Endothelial cell of umbilical vein (primary cell): Measurements from ENCODE around the gene PPM1L. TPM values are rescaled to one million over a fixed set of nuclear protein-coding genes. Genes with fewer than 3 reads are reported as not detected.

Experiments
- BruUV-seq: library from RNA; stranded (reverse); fragments of 400-500 nt; replicated peaks from 2 replicates; lab custom pipeline; 2021; lab: Mats Ljungman, UMichigan
- CTCF ChIA-PET: fragments of 300-600, 350-600 bp; sonication (Branson Sonifier 250); formaldehyde crosslinking; loops from one replicate; lab custom pipeline; 2021; ENCODE audit warnings: antibody characterized with exemption, inconsistent platforms; lab: Charles Lee
- POLR2A ChIA-PET: fragments of 300-600, 350-600 bp; sonication (Branson Sonifier 250); formaldehyde crosslinking; loops from one replicate; lab custom pipeline; 2021; ENCODE audit warnings: antibody characterized with exemption, inconsistent platforms; lab: Charles Lee
- DNase-seq: peaks from one replicate; pipeline ENCODE4 v3.0.0-alpha.2; 2011; ENCODE audit warnings: low read depth, low spot score
- FAIRE-seq: peaks from 2 replicates; lab custom pipeline; 2011; peaks lifted over from hg19 to GRCh38; lab: Jason Lieb, UNC
- H2AFZ ChIP-seq: 2 replicates; pipeline ENCODE4 v1.6.0; 2012; ENCODE audit warnings: low read depth, low read length, control low read depth, inconsistent platforms
- H3K27ac ChIP-seq: 2 replicates; pipeline ENCODE4 v1.5.1; 2011; ENCODE audit warnings: low read depth, mild to moderate bottlenecking, control low read depth, low read length, moderate library complexity; ENCODE audit not compliant: insufficient read depth
- H3K27me3 ChIP-seq, 2 experiments: 2 replicates each; pipeline versions ENCODE4 v1.6.0 to v1.6.1; 2011; ENCODE audit warnings: low read length in 2 of 2, mixed read lengths in 1 of 2; ENCODE audit not compliant: control insufficient read depth in 2 of 2, insufficient read depth in 2 of 2
- H3K36me3 ChIP-seq, 2 experiments: 2 replicates in 1 of 2; 3 replicates in 1 of 2; pipeline ENCODE4 v1.5.1; 2011; ENCODE audit warnings: low read length in 2 of 2, mild to moderate bottlenecking in 1 of 2, moderate library complexity in 1 of 2; ENCODE audit not compliant: control insufficient read depth in 2 of 2, insufficient read depth in 2 of 2; ENCODE audit errors: extremely low read depth in 1 of 2
- H3K4me1 ChIP-seq: 3 replicates; pipeline ENCODE4 v1.5.1; 2011; ENCODE audit warnings: mild to moderate bottlenecking, low read length; ENCODE audit not compliant: control insufficient read depth, insufficient read depth; ENCODE audit errors: extremely low read depth
- H3K4me2 ChIP-seq: 2 replicates; pipeline ENCODE4 v1.6.1; 2011; ENCODE audit warnings: low read length, control low read depth, mixed read lengths; ENCODE audit not compliant: insufficient read depth
- H3K4me3 ChIP-seq, 3 experiments: fragments of 200-600 bp in 1 of 3; sonication (generic), shearing (Covaris generic) in 1 of 3; replicated peaks in 1 of 3; 2 replicates each; pipeline ENCODE4 v1.5.1; 2011 to 2016; ENCODE audit warnings: control low read depth in 3 of 3, low read length in 3 of 3, mild to moderate bottlenecking in 2 of 3, inconsistent platforms in 1 of 3, low read depth in 1 of 3, moderate library complexity in 1 of 3; ENCODE audit not compliant: insufficient read depth in 1 of 3
- H3K79me2 ChIP-seq: 2 replicates; pipeline ENCODE4 v1.6.0; 2012; ENCODE audit warnings: low read length, inconsistent platforms; ENCODE audit not compliant: control insufficient read depth, insufficient read depth
- H3K9ac ChIP-seq: replicated peaks from 2 replicates; pipeline ENCODE3; 2011; ENCODE audit warnings: low read length, control low read depth; ENCODE audit not compliant: insufficient read depth; ENCODE audit errors: extremely low read depth
- H3K9me1 ChIP-seq: replicated peaks from 3 replicates; pipeline ENCODE4 v1.6.0; 2011; ENCODE audit warnings: mild to moderate bottlenecking, low read length; ENCODE audit not compliant: control insufficient read depth, insufficient read depth; ENCODE audit errors: extremely low read depth
- H3K9me3 ChIP-seq: replicated peaks from 2 replicates; pipeline ENCODE4 v1.5.1; 2012; ENCODE audit warnings: low read length, inconsistent platforms; ENCODE audit not compliant: control insufficient read depth, insufficient read depth
- H4K20me1 ChIP-seq: replicated peaks from 2 replicates; pipeline ENCODE3; 2011; ENCODE audit warnings: mild to moderate bottlenecking, low read length; ENCODE audit not compliant: control insufficient read depth, insufficient read depth; ENCODE audit errors: extremely low read depth
- CTCF ChIP-seq, 2 donors: IDR thresholded peaks; 1 replicate in 1 of 2; 2 replicates in 1 of 2; pipeline ENCODE4 v1.5.1; 2011; ENCODE audit warnings: low read length in 2 of 2, mild to moderate bottlenecking in 2 of 2, moderate library complexity in 2 of 2, control low read depth in 1 of 2, inconsistent platforms in 1 of 2, low read depth in 1 of 2; ENCODE audit not compliant: insufficient read depth in 1 of 2; ENCODE audit errors: extremely low read depth in 1 of 2
- EZH2 ChIP-seq: IDR thresholded peaks from 2 replicates; pipeline ENCODE4 v1.6.1; 2012; ENCODE audit warnings: borderline replicate concordance, low read depth, mild to moderate bottlenecking, moderate library complexity, low read length, inconsistent platforms; ENCODE audit not compliant: severe bottlenecking
- FOS ChIP-seq: IDR thresholded peaks from 2 replicates; pipeline ENCODE4 v1.6.1; 2011; ENCODE audit warnings: mild to moderate bottlenecking, low read length, moderate library complexity, borderline replicate concordance; ENCODE audit not compliant: insufficient read depth
- GATA2 ChIP-seq: IDR thresholded peaks from 2 replicates; pipeline ENCODE4 v1.7.0; 2011; ENCODE audit warnings: low read depth, mild to moderate bottlenecking, moderate library complexity, mixed read lengths, low read length; ENCODE audit not compliant: insufficient read length, insufficient read depth
- MAX ChIP-seq: IDR thresholded peaks from 2 replicates; pipeline ENCODE4 v1.6.1; 2011; ENCODE audit not compliant: insufficient read depth, insufficient read length
- MYC ChIP-seq: IDR thresholded peaks from one replicate; pipeline ENCODE4 v1.6.1; 2011; ENCODE audit warnings: mild to moderate bottlenecking, low read depth, low read length
- POLR2AphosphoS5 ChIP-seq: IDR thresholded peaks from 2 replicates; pipeline ENCODE4 v1.6.1; 2012; ENCODE audit warnings: low read depth, mild to moderate bottlenecking, control low read depth, low read length, moderate library complexity; ENCODE audit not compliant: insufficient read depth
- dilution Hi-C: fragments of 300-500 bp; cut with MboI; formaldehyde crosslinking; loops from one replicate; pipeline ENCODE4 v1.15.0; 2019; ENCODE audit warnings: low sequenced_read_pairs; ENCODE audit not compliant: extremely low pct_ligation_motif_present
- intact Hi-C: fragments of 100-400 bp; cut with micrococcal nuclease; formaldehyde crosslinking; loops from one replicate; pipeline ENCODE4 v1.10.0; 2022
- polyA plus RNA-seq, 4 experiments: library from polyadenylated mRNA; depleted of rRNA in 3 of 4; stranded (reverse) in 3 of 4; unstranded in 1 of 4; fragments of >200 nt; gene quantifications; 2 replicates each; pipeline versions ENCODE4 v1.2.1 to v1.2.3, GENCODE V29; 2011 to 2012; ENCODE audit warnings: missing spikeins in 1 of 4
- total RNA-seq: library from RNA; stranded (reverse); gene quantifications from 2 replicates; pipeline ENCODE4 v1.2.3, GENCODE V29; 2021

The PPM1L gene
- total and polyA plus RNA-seq, 2 donors (not counting 3 experiments of a cell fraction or from before 2014, with no cell fraction given), result 0.63 to 2.9 TPM

- no TSS peak for BruUV-seq
- H2AFZ ChIP-seq, result peak overlapping the region; percentile 82
- ChIA-PET POLR2A (interaction anchor here (0.5 to 2.0 kb wide), 6 partner anchors 12 to 661 kb away, joined by 3 to 11 read pairs (median 3); partner anchors contain the start of gene NMD3), CTCF (interaction anchor here (0.8 to 2.4 kb wide), 15 partner anchors 8 to 353 kb away, joined by 3 to 18 read pairs (median 4); partner anchors contain the start of genes B3GALNT1 and NMD3)
- intact Hi-C loops, result loop anchor here (1.0 to 2.0 kb wide), 3 partner anchors 14 to 35 kb away; partner anchors contain the start of gene B3GALNT1
- peak overlapping the region; percentile 70 for H3K27ac ChIP-seq
- no peaks in the 10 kb centered on the region for H3K27me3 ChIP-seq
- peak overlapping the region; percentile 48 for H3K9ac ChIP-seq
- no peaks in the 10 kb centered on the region for H3K9me1 ChIP-seq
- no peaks in the 10 kb centered on the region for H3K36me3 ChIP-seq
- H3K4me2 ChIP-seq, result peak overlapping the region; percentile 37
- DNase-seq (no peak), FAIRE-seq (no peak)
- dilution Hi-C loops, result no loop called here
- H4K20me1 ChIP-seq, result no peaks in the 10 kb centered on the region
- no peak overlapping the region for H3K4me3 ChIP-seq
- no peaks in the 10 kb centered on the region for H3K79me2 ChIP-seq
- peaks cover 29% of the 10 kb centered on the region for H3K4me1 ChIP-seq
- no peak for TF ChIP-seq FOS
- no peak for TF ChIP-seq GATA2
- no peak for TF ChIP-seq MAX
- no peak for TF ChIP-seq CTCF (IDR thresholded peaks at IDR 0.05; ENCODE audit: extremely low read depth in 1 of 2, insufficient read depth in 1 of 2, low read depth in 1 of 2, low read length in 2 of 2)
- TF ChIP-seq EZH2, result no peak
- no peak for TF ChIP-seq POLR2AphosphoS5
- no peak for TF ChIP-seq MYC
- no peaks in the 10 kb centered on the region for H3K9me3 ChIP-seq
Measured at GRCh38 chr3:161070252-161070930, 314.4 kb downstream of the PPM1L start.
